ENCODE results near the gene CLEC2L. TPM values are rescaled to one million over a fixed set of nuclear protein-coding genes. Genes with fewer than 3 reads are reported as not detected.

The CLEC2L gene
- total RNA-seq, 1 donor from 2014 or later: 0.38 TPM

DNA sequence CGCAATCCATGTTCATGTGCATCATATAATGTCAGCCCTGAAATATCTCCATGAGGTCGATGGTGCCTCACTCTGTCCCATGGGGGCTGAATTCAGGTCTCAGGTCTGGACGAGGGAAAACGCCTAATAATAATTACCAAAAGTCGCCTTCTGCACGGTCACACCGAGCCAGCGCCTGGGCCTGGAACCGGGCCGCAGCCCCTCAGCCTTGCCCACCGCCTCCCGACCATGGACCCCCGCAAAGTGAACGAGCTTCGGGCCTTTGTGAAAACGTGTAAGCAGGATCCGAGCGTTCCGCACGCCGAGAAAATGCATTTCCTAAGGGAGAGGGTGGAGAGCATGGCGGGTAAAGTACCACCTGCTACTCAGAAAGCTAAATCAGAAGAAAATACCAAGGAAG lies 21.3 kb upstream of the CLEC2L start:
- no peak overlapping the region for H3K4me3 Mint-ChIP-seq
- no peaks in the 10 kb centered on the region for H3K36me3 Mint-ChIP-seq
- TF ChIP-seq, protein P1, sequence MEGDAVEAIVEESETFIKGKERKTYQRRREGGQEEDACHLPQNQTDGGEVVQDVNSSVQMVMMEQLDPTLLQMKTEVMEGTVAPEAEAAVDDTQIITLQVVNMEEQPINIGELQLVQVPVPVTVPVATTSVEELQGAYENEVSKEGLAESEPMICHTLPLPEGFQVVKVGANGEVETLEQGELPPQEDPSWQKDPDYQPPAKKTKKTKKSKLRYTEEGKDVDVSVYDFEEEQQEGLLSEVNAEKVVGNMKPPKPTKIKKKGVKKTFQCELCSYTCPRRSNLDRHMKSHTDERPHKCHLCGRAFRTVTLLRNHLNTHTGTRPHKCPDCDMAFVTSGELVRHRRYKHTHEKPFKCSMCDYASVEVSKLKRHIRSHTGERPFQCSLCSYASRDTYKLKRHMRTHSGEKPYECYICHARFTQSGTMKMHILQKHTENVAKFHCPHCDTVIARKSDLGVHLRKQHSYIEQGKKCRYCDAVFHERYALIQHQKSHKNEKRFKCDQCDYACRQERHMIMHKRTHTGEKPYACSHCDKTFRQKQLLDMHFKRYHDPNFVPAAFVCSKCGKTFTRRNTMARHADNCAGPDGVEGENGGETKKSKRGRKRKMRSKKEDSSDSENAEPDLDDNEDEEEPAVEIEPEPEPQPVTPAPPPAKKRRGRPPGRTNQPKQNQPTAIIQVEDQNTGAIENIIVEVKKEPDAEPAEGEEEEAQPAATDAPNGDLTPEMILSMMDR (IDR thresholded peaks at IDR 0.05; ENCODE audit: unreplicated experiment): no peak
- DNase-seq (ENCODE audit: low spot score in 2 of 2, unreplicated experiment in 2 of 2): no peak
- H3K27me3 Mint-ChIP-seq (ENCODE audit: low read depth): peaks cover 20% of the 10 kb centered on the region
- peaks cover 8% of the 10 kb centered on the region for H3K4me1 Mint-ChIP-seq
- H3K27ac Mint-ChIP-seq: no peak overlapping the region
- H3K9me3 Mint-ChIP-seq: no peaks in the 10 kb centered on the region

DNA sequence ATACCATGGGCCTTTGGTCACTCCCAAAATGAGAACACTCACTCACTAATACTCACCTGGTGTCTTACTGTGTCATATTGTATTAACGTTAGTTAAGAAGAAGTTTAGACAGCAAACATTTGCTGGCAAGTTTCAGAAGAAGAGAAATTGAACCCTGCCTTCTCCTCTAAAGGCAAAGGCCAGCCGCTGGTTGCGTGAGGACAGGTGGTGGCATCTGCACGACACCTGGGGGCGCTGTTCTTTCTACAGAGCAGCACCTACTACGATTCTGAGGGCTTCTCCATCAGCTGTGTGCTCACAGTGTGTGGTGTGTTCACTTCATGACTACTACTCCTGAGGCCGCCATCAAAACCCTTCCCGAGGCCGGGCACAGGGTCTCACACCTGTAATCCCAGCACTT lies 17.9 kb upstream of the CLEC2L start:
- peaks cover 4% of the 10 kb centered on the region for H3K4me1 Mint-ChIP-seq
- no peaks in the 10 kb centered on the region for H3K36me3 Mint-ChIP-seq
- H3K27ac Mint-ChIP-seq: no peak overlapping the region
- TF ChIP-seq, protein P1 (IDR thresholded peaks at IDR 0.05; ENCODE audit: unreplicated experiment): no peak
- no peak for DNase-seq (ENCODE audit: low spot score in 2 of 2, unreplicated experiment in 2 of 2)
- H3K4me3 Mint-ChIP-seq: no peak overlapping the region
- H3K27me3 Mint-ChIP-seq (ENCODE audit: low read depth): no peaks in the 10 kb centered on the region
- H3K9me3 Mint-ChIP-seq: no peaks in the 10 kb centered on the region

DNA sequence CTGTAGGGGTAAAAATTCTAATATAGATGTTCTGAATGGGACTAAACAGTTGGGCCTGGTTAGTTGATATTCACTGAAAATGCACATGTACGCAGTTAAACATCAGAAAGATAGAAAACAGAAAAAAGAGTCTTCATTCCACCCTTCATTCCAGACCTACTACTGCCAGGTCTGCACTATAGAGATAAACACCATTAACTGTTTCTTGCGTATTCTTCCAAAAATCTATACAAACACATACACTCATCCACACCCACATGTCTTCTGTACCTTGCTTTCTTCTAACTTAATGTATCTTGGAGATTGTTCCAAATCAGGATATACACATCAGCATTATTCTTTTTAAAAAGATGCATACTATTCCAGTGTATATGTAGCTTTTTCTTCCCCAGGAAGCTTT lies 13.9 kb upstream of the CLEC2L start:
- DNase-seq (ENCODE audit: low spot score in 2 of 2, unreplicated experiment in 2 of 2): no peak
- no peak overlapping the region for H3K27ac Mint-ChIP-seq
- H3K9me3 Mint-ChIP-seq: no peaks in the 10 kb centered on the region
- TF ChIP-seq, protein P1 (IDR thresholded peaks at IDR 0.05; ENCODE audit: unreplicated experiment): no peak
- H3K4me3 Mint-ChIP-seq: no peak overlapping the region
- no peaks in the 10 kb centered on the region for H3K36me3 Mint-ChIP-seq
- H3K27me3 Mint-ChIP-seq (ENCODE audit: low read depth): no peaks in the 10 kb centered on the region
- H3K4me1 Mint-ChIP-seq: no peaks in the 10 kb centered on the region

DNA sequence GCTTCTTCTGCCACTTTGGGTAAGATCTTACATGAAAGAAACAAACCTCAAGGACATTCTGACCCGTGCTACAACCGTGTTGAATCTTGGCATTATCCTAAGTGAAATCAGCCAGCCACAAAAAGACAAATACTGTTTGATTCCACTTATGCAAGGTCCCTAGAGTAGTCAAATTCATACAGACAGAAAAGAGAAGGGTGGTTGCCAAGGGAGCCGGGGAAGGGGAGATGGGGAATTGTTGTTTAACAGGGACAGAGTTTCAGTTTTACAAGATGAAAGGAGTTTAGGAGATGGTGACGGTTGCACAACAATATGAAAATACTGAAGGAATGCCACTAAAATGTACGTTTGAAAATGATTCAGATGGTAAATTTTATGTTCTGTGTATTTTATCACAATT lies 12.2 kb upstream of the CLEC2L start:
- DNase-seq (ENCODE audit: low spot score in 2 of 2, unreplicated experiment in 2 of 2): no peak
- Mint-ChIP-seq H3K27ac (no peak overlapping the region), H3K27me3 (ENCODE audit: low read depth) (no peaks in the 10 kb centered on the region), H3K4me1 (no peaks in the 10 kb centered on the region), H3K36me3 (no peaks in the 10 kb centered on the region), H3K4me3 (no peak overlapping the region), H3K9me3 (no peaks in the 10 kb centered on the region)
- TF ChIP-seq, protein P1 (IDR thresholded peaks at IDR 0.05; ENCODE audit: unreplicated experiment): no peak

DNA sequence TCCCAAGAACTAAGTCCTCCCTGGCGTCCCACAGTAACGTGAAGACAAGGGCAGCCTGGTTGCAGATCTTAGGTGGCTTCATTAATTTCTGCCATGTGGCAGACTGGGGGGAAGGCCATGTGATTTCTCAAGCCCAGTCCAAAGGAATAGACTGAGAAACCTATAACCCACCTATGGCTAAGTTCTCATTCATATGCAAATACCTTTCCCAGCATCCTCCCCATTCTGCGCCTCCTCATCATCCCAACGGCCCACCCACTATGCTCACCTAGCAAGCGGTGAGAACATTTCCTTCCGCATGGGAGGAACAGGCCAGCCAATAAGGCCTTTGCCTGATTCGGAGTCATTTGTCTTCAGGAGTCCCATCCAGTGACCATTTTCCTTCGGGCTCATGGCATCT lies 8.2 kb upstream of the CLEC2L start:
- no peak for DNase-seq (ENCODE audit: low spot score in 2 of 2, unreplicated experiment in 2 of 2)
- no peaks in the 10 kb centered on the region for H3K36me3 Mint-ChIP-seq
- no peak overlapping the region for H3K27ac Mint-ChIP-seq
- no peaks in the 10 kb centered on the region for H3K4me1 Mint-ChIP-seq
- H3K4me3 Mint-ChIP-seq: no peak overlapping the region
- H3K27me3 Mint-ChIP-seq (ENCODE audit: low read depth): peaks cover 2% of the 10 kb centered on the region
- TF ChIP-seq, protein P1 (IDR thresholded peaks at IDR 0.05; ENCODE audit: unreplicated experiment): no peak
- H3K9me3 Mint-ChIP-seq: no peaks in the 10 kb centered on the region

DNA sequence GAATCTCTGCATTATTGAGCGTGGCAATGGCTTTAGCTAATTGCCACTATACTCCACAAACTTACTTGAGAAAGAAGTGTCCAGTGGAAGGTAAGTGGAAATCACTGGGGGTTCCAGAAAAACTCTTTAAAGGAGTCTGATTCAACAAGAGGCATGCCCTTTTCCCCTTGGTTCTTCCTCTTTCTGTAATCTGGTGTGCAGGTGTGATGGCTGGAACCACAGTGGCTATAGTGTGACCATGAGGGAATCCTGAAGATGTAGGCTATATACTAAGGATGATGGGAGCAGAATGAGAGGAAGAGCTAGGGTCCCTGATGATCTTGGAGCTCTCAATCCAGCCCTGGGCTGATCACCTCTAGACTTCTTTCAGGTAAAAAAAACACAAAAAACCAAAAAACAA lies 2.0 kb upstream of the CLEC2L start:
- TF ChIP-seq, protein P1 (IDR thresholded peaks at IDR 0.05; ENCODE audit: unreplicated experiment): no peak
- Mint-ChIP-seq H3K4me3 (no peak overlapping the region), H3K4me1 (peaks cover 2% of the 10 kb centered on the region), H3K27me3 (ENCODE audit: low read depth) (peaks cover 46% of the 10 kb centered on the region), H3K9me3 (no peaks in the 10 kb centered on the region), H3K36me3 (peaks cover 1% of the 10 kb centered on the region), H3K27ac (no peak overlapping the region)
- DNase-seq (ENCODE audit: low spot score in 2 of 2, unreplicated experiment in 2 of 2): no peak

Measured in mesothelial cell of epicardium (in vitro differentiated cells).